ENCODE data around the gene SOX6.

DNA sequence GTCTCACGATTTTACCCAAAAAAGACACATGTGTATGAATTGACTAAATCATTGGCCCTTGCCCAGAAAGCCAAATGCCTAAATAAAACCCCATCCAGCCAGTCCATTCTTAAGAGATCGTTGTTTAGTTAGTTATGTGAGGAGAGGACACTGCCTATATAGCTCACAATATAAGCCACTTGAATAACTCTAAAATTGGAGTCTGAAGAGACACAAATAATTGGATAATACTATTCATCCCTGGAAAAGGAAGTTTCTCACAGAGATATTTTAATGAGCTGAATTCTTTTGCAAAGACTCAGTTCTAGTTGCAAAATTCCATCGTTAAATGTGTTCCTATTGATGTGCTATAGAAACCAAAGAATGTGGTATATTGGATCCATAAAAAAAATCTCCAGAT lies 176.7 kb downstream of the SOX6 start:
- TF ChIP-seq ZNF274 (CRISPR knock-in tag; IDR thresholded peaks at IDR 0.05) (no peak), JUNB (CRISPR knock-in tag; IDR thresholded peaks at IDR 0.05; ENCODE audit: borderline replicate concordance) (no peak), ZFP82 (CRISPR knock-in tag; IDR thresholded peaks at IDR 0.05; ENCODE audit: borderline replicate concordance) (no peak), TAF1 (CRISPR knock-in tag; IDR thresholded peaks at IDR 0.05) (no peak), REST (IDR thresholded peaks at IDR 0.05; ENCODE audit: borderline replicate concordance in 1 of 2, low read depth in 1 of 2, low read length in 2 of 2) (no peak), U2AF1 (optimal IDR thresholded peaks at IDR 0.05; ENCODE audit: low read depth, low read length) (no peak), RFXAP (CRISPR knock-in tag; IDR thresholded peaks at IDR 0.05; ENCODE audit: borderline replicate concordance) (no peak), ZNF549 (CRISPR knock-in tag; IDR thresholded peaks at IDR 0.05) (no peak), ZFP41 (CRISPR knock-in tag; IDR thresholded peaks at IDR 0.05; ENCODE audit: borderline replicate concordance) (no peak), TCF7 (IDR thresholded peaks at IDR 0.05; ENCODE audit: low read depth) (no peak), KMT2A (CRISPR knock-in tag; IDR thresholded peaks at IDR 0.05) (no peak)
